Measurements from ENCODE around the gene TIFAB. TPM values are rescaled to one million over a fixed set of nuclear protein-coding genes. Genes with fewer than 3 reads are reported as not detected.

The TIFAB gene
- total RNA-seq, 1 donor from 2014 or later = not detected

DNA sequence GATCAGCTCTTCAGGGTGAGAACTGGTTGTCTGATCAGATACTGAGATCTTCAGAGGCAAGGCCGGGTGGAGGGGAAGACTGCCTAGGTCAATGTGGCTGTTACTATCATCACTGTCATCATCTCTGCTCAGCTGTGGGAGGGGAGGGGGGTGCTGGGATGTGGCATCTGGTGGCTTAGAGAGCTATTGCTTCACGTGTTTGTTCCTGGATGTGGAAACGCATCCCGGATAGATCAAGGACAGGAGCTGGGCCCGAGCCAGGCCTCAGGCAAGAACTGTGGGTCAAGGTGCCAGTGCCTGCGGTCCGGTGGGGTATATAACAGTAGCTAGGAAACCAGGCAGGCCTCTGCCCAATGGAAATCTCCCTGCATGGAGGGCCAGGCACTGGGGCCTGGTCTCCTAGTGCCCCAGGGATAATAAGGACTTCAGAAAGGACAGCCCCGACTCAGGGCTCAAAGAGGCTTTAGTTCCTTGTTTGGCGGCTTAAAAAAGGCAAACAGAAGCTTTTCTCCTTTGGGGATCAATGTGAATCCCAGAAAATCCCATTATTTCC is 30.3 kb upstream of the TIFAB start:
- no peak for FAIRE-seq
- DNase-seq (ENCODE audit: low spot score in 2 of 2) = no peak

DNA sequence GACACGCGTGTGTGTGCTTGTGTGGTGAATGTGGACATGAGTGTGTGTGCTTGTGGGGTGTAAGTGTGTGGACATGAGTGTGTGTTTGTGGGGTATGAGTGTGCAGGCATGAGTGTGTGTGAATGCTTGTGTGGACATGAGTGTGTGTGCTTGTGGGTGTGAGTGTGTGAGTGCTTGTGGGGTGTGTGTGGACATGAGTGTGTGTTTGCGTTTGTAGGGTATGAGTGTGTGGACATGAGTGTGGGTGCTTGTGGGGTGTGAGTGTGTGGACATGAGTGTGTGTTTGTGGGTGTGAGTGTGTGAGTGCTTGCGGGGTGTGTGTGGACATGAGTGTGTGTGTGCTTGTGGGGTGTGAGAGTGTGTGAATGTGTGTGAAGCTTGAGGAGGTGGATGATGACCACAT is 29.8 kb upstream of the TIFAB start:
- FAIRE-seq (no peak), DNase-seq (ENCODE audit: low spot score in 2 of 2) (no peak)

GRCh38 chr5:135481387-135481786 is 29.2 kb upstream of the TIFAB start:
- no peak for FAIRE-seq

DNA sequence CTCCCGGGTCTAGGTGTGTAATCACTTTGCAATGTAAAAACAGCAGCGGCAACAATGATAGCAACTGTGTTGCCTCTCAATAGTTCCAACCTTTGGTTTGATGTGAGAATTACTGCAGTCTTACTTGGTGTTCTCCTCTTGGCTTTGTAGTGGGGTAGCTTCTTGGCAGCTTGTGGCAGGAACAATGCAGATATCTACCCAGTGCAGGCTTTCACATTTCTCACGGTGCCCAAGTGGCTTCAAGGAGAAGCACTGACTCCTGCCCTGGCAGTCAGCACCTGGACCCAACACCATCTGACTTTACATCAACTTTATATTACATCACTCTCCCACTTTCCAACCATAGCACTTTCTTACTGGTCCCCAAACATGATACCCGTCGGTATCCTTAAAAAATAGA is 28.4 kb upstream of the TIFAB start:
- no peak for FAIRE-seq
- no peak for DNase-seq (ENCODE audit: low spot score in 2 of 2)

More at GRCh38 chr5:135481387-135481786, 29.2 kb upstream of the TIFAB start:
- no peak for DNase-seq (ENCODE audit: low spot score in 2 of 2)

GRCh38 chr5:135478938-135479337 is 26.8 kb upstream of the TIFAB start:
- DNase-seq (ENCODE audit: low spot score in 2 of 2) (no peak), FAIRE-seq (no peak)

DNA sequence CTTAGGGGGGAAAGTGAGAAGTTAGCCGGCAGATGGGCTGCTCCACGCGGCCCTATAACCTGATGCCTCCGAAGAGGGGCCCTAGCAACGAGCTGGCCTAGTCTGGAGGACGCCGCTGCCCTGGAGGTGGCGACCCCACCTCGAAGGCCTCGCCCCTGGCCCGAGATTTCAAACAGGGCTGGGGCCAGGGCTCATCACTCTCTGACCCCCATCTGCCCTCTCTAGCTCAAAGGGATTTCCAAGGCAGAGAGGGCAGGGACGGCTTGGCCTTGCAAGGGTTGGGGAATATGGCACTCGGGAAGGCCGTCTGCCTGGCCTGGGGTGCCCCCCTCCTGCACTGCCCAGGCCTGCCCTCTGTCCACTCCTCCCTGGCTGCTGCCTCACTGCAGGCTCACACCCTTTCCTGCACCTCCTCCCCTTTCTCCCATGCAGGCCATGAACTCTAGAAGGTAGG is 25.5 kb upstream of the TIFAB start:
- no peak for DNase-seq (ENCODE audit: low spot score in 2 of 2)
- FAIRE-seq = no peak

DNA sequence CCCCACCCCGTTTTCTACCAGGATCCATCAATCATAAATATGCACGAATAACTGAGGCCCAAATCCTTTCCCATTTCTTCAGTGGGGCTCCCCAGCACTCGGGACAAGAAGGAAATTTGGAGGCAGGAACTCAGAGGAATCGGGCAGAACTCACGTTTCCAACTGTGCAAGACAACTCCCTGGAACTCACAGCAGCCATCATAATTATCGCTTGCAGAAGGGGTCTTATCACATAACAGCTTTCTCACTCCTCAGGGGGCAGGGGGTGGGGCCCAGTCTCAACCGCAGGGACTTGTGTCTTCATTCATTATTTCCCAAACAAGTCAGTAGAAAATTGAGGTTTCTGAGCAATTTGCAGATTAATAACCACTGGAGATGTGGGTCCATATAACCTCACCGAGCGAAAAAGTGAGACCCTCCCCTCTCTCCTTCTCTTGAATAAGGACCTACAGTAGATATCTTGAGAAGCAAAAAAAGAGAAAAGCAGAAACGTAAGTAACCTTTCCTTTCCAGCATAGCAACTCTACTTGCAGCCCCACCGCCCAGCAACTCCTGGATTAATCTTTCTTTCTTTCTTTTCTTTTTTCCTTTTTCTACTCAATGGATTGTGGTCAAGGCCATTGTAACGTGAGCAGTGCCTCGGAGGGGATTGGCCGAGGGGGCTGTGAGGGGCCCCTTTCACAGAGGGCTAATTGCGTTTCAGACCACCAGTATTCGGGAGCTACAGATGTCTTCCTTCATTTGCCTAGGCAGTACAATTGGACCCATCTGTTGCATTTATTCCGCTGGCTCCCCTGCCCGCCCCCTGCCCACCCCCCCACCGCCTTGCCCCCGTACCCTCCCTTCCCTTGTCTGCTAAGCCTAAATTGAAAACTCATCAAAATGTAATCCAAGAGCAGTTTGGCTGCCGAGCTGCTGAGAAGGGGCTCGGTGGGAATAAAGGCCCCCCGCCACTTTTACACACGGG is 24.7 kb upstream of the TIFAB start:
- no peak for DNase-seq (ENCODE audit: low spot score in 2 of 2)
- FAIRE-seq = no peak

DNA sequence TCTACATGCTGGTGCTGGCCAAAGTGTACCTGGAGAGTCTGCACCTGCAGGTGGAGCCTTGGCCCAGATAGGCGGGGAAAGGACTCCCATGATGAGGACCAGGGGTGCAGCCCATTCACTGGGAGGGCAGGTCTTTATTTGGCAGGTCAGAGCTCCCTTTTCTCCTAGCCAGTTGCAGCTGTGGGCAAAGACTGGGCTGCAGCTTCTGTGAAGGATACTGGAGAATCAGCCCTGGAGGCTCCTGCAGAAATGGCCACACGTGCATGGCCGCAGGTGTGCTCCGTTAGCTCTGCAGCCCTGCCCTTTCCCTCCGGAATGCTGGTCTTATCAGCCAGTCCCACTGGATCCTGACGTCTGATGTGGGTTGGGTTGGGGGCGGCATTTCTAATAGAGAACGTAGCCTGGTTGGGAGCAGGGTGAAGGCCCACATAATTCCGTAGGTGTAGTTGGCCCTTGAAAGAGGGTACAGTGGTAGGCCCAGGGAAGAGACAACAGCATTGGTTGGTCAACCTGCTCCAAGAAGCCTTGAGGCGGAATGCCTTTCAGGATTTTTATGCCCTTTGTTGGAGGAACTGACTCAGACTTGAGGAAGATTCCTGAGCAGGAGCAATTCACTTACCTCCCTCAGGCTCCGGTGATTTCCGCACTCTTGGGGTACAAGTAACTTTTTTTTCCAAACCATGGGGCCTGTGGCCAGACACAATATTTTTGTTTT is 22.0 kb upstream of the TIFAB start:
- DNase-seq (ENCODE audit: low spot score in 2 of 2) (no peak), FAIRE-seq (no peak)

DNA sequence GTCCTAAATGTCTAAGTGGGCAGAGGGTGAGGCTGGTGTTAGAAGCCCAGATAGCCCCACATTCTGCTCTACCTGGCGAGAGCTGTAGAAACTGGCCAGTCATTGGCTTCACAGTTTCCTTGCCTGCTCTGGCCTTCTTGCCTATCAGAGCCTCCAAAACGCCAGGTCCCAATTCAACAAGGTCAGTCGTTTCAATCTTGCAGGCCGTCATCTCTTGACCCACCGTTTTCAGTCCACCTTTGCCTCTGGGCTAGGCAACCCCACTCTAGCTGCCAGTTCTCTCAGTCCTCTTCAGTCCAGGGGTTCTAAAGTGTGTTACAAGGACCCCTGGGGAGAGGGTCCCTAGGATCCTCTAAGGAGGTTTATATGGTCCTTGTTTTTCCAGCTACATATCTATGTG is 20.0 kb upstream of the TIFAB start:
- FAIRE-seq (no peak), DNase-seq (ENCODE audit: low spot score in 2 of 2) (no peak)

GRCh38 chr5:135471726-135472125 is 19.6 kb upstream of the TIFAB start:
- FAIRE-seq (no peak), DNase-seq (ENCODE audit: low spot score in 2 of 2) (no peak)

DNA sequence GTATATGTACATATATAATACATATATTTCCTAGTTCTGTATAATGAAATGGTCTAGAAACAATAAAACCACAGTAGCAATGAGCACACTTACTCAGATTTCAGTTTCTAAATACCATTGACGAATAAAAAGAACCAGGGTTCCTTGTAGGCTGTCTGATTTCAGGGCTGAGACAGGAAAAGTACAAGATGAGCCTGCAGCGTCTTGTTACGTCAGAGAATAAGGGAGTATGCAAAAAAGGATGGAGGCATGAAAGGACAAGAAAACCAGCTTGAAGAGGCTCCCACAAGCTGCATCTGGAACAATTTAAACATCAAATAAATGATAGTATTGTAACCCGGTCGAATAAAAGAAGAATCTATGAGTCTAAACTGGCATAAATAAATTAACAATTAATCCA is 17.8 kb upstream of the TIFAB start:
- FAIRE-seq (no peak), DNase-seq (ENCODE audit: low spot score in 2 of 2) (no peak)

- no peak for FAIRE-seq
- no peak for DNase-seq (ENCODE audit: low spot score in 2 of 2)
Measured at GRCh38 chr5:135468541-135468940, 16.4 kb upstream of the TIFAB start.

DNA sequence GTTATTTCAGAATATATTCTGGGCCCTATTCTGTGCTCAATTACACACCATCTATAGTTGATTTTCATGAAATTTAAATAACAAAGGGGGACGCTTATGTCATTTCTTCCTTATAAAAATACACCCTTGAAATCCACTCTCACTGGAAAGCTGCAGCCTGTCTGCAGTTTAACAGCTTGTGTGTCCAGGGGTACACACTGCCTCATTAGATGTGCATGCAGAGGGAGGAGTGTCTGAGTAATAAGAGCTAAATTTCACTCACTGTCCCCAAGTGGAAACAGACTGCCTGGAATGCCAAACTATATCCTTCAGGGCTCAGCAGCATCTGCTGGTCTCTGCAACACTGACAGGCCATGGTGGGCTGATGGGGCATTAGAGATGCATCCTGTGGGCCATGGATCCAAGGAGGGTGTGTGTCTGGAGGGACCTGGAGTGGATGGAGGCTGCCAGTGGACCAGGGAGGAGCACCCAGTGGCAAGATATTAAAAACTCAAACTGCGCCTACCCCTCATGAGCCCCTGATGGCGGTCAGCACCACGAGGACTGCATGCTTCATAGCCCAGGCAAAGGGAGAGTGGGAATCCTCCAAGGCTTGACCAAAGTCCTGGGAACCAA is 15.8 kb upstream of the TIFAB start:
- DNase-seq (ENCODE audit: low spot score in 2 of 2) (no peak), FAIRE-seq (no peak)

GRCh38 chr5:135467051-135467625 is 15.0 kb upstream of the TIFAB start:
- DNase-seq (ENCODE audit: low spot score in 2 of 2) = no peak
- no peak for FAIRE-seq

DNA sequence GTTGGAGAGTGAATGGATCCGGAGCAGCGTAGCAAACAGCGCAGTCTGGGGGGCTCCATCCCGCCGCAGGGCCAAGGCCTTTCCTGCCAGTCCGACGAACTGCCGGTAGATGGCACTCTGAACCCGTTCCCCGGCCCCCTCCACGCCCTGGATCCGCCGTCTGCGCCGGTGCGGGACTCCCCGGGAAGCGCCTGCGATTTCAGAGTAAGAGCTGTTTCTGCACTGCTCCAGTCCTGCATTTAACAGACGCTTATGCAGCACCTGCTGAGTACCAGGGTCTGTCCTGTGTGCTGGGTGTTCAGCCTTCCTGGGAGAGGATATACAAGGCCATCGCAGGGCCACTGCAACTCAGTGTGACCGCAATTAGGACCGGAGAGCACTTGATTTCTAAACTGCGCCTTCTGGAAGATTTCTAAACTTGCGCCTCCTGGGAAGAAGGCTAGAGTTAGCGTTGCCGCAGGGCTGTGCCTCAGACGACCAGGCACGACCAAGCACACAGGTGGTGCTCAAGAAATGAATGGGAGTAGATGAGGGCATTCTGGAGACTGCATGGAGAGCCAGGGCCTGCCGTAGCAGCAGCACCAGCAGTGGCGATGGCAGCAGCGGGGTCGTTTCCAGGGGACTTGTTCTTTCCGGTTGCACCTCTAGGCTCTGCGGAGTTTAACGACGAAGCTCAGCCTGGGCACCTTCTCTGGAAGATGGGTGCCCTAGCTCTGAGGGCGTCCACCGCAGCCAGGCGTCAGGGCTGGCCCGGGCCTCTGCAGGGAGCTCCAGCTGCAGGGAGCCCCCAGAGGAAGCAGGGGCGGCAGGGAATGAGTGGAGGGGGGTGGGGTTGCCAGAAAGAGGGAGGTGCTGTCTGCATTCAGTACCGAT is 14.3 kb upstream of the TIFAB start:
- no peak for FAIRE-seq

DNA sequence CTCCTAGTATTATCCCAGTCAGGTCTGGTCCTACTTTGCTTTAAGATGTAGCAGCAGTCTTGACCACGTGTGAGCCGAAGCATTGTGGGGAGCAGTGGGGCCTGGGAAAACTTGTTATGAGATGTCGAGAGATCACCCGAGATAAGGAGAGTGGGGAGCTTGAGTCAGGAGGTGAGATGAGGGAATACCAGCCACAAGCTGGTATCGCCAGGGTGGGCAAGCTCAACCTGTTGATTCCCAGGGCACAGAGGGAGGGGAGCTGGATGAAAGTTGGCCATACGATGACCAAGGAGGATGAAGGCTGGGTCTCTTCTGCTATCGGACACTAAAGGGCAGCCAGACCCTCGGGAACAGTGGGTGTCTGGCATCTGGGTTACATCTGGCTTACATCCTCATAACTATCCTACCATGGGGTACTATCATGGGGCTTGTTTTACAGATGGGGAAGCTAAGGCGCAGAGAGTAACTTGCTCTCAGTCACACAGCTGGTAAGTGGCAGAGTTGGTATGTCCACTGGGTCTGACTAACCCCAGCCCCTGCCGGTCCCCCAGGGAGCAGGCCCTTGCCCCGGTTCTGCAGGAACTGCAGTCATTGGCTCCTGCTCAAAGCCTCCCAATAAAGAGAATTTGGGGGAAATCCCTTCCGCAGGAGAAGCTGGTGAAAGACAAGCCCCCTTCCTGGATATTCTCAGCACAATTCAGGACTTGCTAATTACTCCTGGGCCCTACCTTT is 13.4 kb upstream of the TIFAB start:
- DNase-seq (ENCODE audit: low spot score in 2 of 2) (no peak), FAIRE-seq (no peak)

More for the DNA sequence above, 14.3 kb upstream of the TIFAB start:
- peak; percentile 44 to 83 for DNase-seq (ENCODE audit: low spot score in 2 of 2)

DNA sequence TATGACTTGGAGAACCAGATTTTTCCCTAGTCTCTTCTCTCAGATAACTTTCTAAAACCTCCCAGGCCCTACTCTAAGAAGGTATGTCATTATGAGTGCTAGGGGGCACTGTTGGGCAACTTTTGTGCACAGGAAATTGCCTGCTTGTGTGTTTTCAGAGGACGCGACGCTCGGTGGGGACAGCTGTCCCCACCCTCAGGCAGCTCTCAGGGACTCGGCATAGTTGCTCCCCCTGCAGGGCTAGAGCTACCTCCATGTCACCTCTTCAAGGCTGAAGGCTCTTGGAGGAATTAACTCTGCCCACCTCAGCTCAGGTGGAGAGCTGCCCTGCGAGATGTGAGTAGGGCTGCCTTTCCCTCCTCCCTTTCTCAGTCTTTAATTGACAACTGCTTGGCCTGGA is 10.2 kb upstream of the TIFAB start:
- peak in 1 of 2 donors; percentile 57 for DNase-seq (ENCODE audit: low spot score in 2 of 2)
- FAIRE-seq = no peak

GRCh38 chr5:135461481-135462151 is 9.5 kb upstream of the TIFAB start:
- DNase-seq (ENCODE audit: low spot score in 2 of 2) = no peak
- no peak for FAIRE-seq

Data from frontal cortex (tissue), 4 donors.